Mononuclear cell (primary cell): ENCODE data around the gene ARHGAP25. TPM values are rescaled to one million over a fixed set of nuclear protein-coding genes. Genes with fewer than 3 reads are reported as not detected.

Experiments used
- total RNA-seq: library from RNA; depleted of rRNA; stranded (reverse); fragments of >200 nt; gene quantifications from one replicate; pipeline ENCODE4 v1.2.3, GENCODE V29; 2012

Gene ARHGAP25
- total RNA-seq, 1 donor: 28.2 TPM

Other genes starting within 250 kb of the ARHGAP25 start
- gene PROKR1, start 91.2 kb upstream of the ARHGAP25 start, total RNA-seq: under 0.01 TPM
- gene BMP10, start 136.6 kb downstream of the ARHGAP25 start, total RNA-seq: not detected
- not detected for gene GKN2, start 218.1 kb downstream of the ARHGAP25 start, total RNA-seq
- 0.31 TPM for gene GKN1, start 239.8 kb downstream of the ARHGAP25 start, total RNA-seq